GM10266 (cell line): ENCODE measurements around the gene TJP2.

ENCODE experiments used
- DNase-seq: peaks from one replicate; pipeline ENCODE4 v3.0.0; 2012; ENCODE audit errors: extremely low spot score
- TF ChIP-seq, protein P1 (sequence below): IDR thresholded peaks from 2 replicates; pipeline ENCODE4 v1.5.1; 2012; ENCODE audit warnings: mild to moderate bottlenecking, low read depth; ENCODE audit not compliant: control insufficient read depth, insufficient read depth; ENCODE audit errors: missing control alignments

The TJP2 gene

DNA sequence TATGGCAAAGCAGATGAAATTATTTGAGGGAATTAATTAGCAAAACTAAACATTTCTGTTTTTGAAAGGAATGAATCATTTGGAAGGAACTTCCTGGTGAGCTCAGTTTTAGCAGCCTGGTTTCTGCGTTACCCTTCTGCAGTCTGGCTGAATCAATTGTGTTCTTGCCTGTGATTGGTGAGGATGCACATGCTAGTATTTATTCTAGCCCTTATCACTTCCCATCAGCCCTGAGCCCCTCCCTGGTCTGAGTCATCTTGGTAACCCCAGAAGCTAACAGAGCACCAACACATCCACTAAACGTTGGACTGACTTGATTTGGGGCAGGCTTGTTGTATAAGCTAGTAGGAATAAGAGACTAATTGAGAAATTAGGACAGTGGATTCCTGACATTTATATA lies 6.6 kb downstream of the TJP2 start:
- no peak for DNase-seq
- TF ChIP-seq, protein P1, sequence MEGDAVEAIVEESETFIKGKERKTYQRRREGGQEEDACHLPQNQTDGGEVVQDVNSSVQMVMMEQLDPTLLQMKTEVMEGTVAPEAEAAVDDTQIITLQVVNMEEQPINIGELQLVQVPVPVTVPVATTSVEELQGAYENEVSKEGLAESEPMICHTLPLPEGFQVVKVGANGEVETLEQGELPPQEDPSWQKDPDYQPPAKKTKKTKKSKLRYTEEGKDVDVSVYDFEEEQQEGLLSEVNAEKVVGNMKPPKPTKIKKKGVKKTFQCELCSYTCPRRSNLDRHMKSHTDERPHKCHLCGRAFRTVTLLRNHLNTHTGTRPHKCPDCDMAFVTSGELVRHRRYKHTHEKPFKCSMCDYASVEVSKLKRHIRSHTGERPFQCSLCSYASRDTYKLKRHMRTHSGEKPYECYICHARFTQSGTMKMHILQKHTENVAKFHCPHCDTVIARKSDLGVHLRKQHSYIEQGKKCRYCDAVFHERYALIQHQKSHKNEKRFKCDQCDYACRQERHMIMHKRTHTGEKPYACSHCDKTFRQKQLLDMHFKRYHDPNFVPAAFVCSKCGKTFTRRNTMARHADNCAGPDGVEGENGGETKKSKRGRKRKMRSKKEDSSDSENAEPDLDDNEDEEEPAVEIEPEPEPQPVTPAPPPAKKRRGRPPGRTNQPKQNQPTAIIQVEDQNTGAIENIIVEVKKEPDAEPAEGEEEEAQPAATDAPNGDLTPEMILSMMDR: no peak

DNA sequence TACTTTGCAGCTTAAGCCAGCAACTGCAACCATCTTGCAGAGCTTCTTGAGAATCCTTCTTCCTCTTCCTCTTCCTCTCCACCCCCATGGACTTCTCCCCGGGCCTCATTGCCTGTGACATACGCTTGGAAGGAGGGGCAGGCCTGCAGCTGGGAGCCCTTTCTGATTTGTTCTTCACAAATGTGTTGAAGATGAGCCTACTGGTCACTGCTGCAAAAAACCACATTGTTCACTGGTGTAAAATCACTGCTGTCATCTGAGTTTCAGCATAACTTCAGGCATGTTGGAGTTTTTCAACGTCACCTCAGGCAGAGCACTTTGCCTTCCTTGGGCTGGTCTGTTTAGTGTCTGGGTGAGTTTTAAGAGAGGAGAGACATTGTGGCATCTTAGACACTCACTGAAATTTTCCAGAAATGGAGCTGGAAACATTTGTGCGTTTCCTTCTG lies 7.9 kb downstream of the TJP2 start:
- DNase-seq: no peak
- TF ChIP-seq, protein P1: no peak

DNA sequence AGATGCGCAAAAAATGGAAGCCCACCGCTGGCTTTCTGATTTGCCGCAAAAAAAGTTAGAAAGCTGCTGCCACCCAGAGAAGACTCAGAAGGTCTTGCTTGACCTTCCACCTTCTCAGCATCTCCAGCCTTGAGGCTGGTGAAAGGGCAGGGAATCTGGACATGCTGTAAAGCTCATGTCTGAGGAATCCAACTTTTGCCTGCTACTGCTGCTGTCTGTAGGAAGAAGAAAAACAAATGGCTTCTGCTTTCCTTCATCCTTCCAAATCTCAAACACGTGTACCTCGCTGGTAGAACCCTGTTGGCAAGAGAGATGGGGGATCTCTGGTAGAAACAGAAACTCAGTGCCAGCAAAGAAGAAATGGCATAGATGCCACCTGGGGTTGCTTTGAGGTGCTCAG lies 10.2 kb downstream of the TJP2 start:
- TF ChIP-seq, protein P1: no peak
- DNase-seq: no peak

DNA sequence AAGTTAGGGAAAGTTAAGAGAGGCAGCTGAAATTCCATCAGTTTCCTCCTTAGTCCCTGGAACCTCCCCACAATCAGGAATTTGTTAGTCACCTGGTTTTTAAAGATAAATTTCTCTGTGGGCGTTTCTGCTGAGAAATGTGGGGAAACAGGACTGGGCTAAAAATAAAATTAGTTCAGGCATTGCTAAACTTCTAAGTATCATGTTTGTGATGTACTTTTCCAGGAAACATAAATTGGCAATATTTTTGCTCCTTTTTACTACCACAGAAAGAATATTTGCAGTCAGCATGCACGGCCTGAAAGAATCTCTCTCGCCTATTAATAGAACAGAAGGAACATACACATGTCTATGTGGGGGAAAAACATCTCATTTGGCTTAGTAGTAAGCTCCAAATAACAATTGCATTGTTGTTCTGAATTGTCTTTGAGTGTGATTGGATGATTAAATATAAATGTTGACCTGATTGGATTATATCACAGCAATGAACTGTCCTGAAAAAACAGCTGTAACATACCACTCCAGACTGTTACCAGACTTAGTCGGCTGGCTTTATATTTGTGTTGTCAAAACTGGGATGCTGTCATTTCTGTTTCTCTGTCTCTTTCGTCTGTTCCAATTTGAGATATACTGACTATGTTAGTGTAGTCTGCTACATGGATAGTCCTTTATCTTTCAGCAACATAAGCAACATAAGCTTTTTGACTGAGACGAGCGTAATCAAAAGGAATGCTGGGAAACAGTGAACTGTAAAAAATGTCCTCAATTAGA lies 12.9 kb downstream of the TJP2 start:
- TF ChIP-seq, protein P1: no peak
- no peak for DNase-seq

DNA sequence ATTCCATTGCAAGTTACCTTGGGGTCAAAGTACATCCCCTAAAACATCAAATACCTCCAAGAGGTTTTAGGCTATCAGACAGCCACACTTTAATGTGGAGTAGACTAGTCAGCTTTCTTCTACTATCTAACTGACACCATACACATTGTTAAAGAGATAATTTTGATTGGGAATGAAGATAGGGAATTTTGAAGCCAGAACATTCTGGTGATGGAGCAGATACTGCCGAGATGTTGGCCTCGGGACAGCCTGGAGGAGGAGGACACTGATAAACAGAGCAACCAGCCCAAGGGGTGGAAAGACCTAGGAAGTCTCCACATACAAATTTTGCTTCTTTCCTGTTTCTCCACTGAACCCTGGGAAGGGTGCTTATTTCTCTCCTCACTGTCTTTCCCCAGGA lies 14.9 kb downstream of the TJP2 start:
- TF ChIP-seq, protein P1: no peak
- no peak for DNase-seq

DNA sequence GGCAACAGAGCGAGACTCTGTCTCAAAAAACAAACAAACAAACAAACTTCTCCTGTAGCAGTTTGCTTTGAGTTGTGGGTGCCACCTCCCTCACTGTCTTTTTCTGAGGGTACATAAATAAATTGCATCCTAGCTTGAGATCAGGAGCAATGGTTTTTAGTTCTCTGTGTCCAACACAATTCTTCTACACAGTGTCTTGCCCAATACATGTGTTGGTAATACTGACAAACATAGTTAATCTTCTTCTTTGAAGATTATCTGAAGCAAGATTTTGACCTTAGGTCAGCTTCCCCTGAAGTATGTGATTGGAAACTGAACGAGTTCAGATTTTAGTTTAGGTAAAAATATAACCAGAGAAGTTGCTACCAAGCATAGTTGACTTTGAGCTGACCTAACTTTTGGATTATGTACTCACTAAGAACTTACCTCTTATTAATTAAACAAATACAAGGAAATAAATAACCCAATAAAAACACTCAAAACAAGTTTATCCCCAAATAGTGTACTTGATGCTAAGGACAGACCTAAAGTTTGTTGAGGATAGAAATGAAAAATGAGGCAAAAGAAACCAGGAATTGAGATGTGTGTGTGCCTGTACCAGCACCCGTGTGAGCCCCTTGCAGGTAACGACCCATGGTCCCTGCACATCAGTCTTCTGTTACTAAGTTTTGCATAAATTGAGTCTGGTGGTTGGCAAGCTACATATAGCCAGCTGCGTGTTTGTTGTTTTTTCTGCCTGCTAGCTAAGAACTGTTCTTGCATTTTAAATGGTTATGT lies 16.2 kb downstream of the TJP2 start:
- no peak for DNase-seq
- TF ChIP-seq, protein P1: no peak

DNA sequence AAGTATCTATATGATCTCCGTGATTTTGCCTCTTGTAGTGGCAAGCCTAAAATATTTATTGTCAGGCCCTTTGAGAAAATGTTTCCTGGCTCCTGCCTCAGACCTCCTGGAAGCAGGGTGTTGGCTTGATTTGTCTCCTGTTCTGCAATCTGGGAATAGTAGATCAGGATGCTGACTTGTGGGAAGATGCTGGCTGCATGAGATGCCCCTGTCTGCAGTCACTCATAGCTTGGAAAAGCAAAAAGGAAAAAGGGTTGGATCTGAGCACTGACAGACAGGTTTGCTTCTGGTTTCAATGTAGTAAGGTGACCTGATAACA lies 16.7 kb downstream of the TJP2 start:
- TF ChIP-seq, protein P1: no peak
- DNase-seq: no peak
